WERI-Rb-1 (cell line): Measurements from ENCODE around the gene AVL9.
"Not testable (repeated sequence)": the region's sequence is repeated elsewhere in the genome, so short reads cannot be mapped to it uniquely, and the experiment has no call there.

Experiments used
- DNase-seq: peaks from one replicate; pipeline ENCODE4 v3.0.0-alpha.2; 2020
- H3K27ac ChIP-seq: fragments of 250-450 bp; sonication (Bioruptor Pico); 2 replicates; pipeline ENCODE4 v1.5.1; 2020; ENCODE audit warnings: mild to moderate bottlenecking, moderate library complexity
- H3K27me3 ChIP-seq: fragments of 250-450 bp; sonication (Bioruptor Pico); 2 replicates; pipeline ENCODE4 v1.5.1; 2021; ENCODE audit warnings: mild to moderate bottlenecking, low read depth, moderate library complexity; ENCODE audit not compliant: insufficient read depth, severe bottlenecking
- H3K36me3 ChIP-seq: fragments of 250-450 bp; sonication (Bioruptor Pico); 2 replicates; pipeline ENCODE4 v1.5.1; 2020; ENCODE audit warnings: mild to moderate bottlenecking, moderate library complexity
- H3K4me3 ChIP-seq: 2 replicates; pipeline ENCODE4 v1.5.1; 2011; ENCODE audit warnings: low read depth, mild to moderate bottlenecking, control low read depth, low read length
- H3K9me3 ChIP-seq: fragments of 250-450 bp; sonication (Bioruptor Pico); 2 replicates; pipeline ENCODE4 v1.5.1; 2021; ENCODE audit warnings: mild to moderate bottlenecking, moderate library complexity; ENCODE audit not compliant: severe bottlenecking
- TF ChIP-seq, protein P1 (sequence below): IDR thresholded peaks from 2 replicates; pipeline ENCODE4 v1.5.1; 2011; ENCODE audit warnings: low read depth, mild to moderate bottlenecking, control low read depth, inconsistent platforms, low read length

Gene AVL9

GRCh38 chr7:32618987-32619386 is 123.7 kb downstream of the AVL9 start:
- H3K36me3 ChIP-seq = no peaks in the 10 kb centered on the region
- no peaks in the 10 kb centered on the region for H3K9me3 ChIP-seq
- no peak for DNase-seq
- no peaks in the 10 kb centered on the region for H3K27me3 ChIP-seq
- H3K4me3 ChIP-seq = no peak overlapping the region
- H3K27ac ChIP-seq = no peak overlapping the region
- TF ChIP-seq, protein P1, sequence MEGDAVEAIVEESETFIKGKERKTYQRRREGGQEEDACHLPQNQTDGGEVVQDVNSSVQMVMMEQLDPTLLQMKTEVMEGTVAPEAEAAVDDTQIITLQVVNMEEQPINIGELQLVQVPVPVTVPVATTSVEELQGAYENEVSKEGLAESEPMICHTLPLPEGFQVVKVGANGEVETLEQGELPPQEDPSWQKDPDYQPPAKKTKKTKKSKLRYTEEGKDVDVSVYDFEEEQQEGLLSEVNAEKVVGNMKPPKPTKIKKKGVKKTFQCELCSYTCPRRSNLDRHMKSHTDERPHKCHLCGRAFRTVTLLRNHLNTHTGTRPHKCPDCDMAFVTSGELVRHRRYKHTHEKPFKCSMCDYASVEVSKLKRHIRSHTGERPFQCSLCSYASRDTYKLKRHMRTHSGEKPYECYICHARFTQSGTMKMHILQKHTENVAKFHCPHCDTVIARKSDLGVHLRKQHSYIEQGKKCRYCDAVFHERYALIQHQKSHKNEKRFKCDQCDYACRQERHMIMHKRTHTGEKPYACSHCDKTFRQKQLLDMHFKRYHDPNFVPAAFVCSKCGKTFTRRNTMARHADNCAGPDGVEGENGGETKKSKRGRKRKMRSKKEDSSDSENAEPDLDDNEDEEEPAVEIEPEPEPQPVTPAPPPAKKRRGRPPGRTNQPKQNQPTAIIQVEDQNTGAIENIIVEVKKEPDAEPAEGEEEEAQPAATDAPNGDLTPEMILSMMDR = no peak

GRCh38 chr7:32619416-32619815 is 124.1 kb downstream of the AVL9 start:
- H3K27ac ChIP-seq, H3K4me3 ChIP-seq, H3K9me3 ChIP-seq, DNase-seq, H3K27me3 ChIP-seq, H3K36me3 ChIP-seq: not testable (repeated sequence)

GRCh38 chr7:32631021-32631420 is 135.7 kb downstream of the AVL9 start:
- H3K27me3 ChIP-seq = no peaks in the 10 kb centered on the region
- no peak for DNase-seq
- no peak overlapping the region for H3K27ac ChIP-seq
- H3K36me3 ChIP-seq = no peaks in the 10 kb centered on the region
- TF ChIP-seq, protein P1 = no peak
- no peak overlapping the region for H3K4me3 ChIP-seq
- H3K9me3 ChIP-seq = no peaks in the 10 kb centered on the region

DNA sequence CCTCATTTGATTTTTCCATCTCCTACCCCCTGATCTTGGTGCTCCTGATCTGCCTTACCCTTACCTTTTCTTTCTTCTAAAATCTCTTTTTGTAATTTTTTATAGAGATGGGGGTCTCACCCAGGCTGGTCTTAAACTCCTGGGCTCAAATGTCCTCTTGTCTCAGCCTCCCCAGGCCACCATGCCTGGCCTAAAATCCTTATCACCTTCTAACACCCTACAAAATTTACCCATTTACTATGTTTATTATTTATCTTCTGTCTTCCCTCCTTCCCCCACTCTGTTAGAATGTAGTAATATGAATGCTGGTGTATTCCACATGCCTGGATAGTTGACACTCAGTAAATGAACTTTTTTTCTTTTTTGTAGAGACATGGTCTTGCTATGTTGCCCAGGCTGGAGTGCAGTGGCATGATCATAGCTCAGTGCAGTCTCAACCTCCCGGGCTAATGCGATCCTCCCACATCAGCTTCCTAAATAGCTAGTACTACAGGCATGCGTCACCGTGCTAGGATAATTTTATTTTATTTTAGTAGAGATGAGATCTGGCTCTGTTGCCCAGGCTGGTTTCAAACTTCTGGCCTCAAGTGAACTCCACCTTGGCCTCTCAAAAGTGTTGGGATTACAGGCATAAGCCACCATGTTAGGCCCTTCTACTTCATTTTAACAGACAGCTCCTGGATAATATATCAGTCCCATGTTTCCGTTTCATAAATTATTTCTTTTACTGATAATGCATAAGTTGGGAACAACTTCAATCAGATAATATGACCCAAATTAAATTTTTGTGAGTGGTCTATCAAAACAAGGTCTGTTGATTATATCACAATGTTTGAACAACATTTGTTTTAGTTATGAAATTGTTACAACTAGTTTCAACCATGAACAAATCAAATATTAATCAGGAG is 136.6 kb downstream of the AVL9 start:
- not testable (repeated sequence) for H3K27ac ChIP-seq, H3K27me3 ChIP-seq, DNase-seq, H3K9me3 ChIP-seq, H3K4me3 ChIP-seq, H3K36me3 ChIP-seq

DNA sequence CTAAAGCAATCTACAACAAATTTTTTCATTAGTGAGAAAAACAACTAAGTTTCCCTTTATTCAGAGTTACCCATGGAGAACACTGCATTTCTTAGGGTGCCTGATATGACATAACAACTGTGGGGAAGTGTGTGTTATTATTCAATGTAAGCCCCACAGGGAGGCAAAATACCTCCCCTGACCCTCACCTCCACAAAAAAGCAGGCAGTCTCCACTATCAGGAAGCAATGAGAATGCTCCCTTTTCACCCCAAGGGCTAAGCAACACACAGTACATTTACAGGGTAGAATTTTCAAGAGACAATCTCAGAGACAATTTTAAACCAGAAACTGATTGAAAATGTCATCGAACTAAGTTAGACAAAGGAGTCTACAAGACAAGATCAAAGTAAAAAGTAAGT is 138.2 kb downstream of the AVL9 start:
- H3K36me3 ChIP-seq, H3K27ac ChIP-seq, H3K27me3 ChIP-seq, H3K9me3 ChIP-seq, H3K4me3 ChIP-seq, DNase-seq: not testable (repeated sequence)

DNA sequence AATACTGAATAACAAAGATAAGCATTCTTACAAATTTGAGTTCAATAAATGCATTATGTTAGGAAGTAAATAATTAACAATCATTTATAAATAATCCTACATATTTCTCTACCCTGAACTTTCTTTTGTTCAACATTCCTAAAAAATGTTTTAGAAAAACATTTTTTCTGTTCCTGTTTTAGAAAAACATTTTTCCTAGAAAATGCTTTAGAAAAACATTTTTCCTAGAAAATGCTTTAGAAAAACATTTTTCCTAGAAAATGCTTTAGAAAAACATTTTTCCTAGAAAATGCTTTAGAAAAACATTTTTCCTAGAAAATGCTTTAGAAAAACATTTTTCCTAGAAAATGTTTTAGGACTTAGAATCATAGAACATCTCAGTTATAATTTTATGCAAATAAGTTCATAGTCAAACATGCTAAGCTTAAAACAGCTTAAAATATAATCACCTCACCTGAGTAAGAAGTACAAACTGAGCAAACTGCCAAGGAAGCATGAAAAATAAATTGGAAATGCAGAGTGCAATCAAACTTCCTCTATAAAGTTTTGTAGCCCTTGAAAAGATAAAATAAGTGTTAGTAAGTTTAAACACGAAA is 139.6 kb downstream of the AVL9 start:
- H3K36me3 ChIP-seq, H3K4me3 ChIP-seq, H3K27ac ChIP-seq, H3K27me3 ChIP-seq, DNase-seq, H3K9me3 ChIP-seq: not testable (repeated sequence)

DNA sequence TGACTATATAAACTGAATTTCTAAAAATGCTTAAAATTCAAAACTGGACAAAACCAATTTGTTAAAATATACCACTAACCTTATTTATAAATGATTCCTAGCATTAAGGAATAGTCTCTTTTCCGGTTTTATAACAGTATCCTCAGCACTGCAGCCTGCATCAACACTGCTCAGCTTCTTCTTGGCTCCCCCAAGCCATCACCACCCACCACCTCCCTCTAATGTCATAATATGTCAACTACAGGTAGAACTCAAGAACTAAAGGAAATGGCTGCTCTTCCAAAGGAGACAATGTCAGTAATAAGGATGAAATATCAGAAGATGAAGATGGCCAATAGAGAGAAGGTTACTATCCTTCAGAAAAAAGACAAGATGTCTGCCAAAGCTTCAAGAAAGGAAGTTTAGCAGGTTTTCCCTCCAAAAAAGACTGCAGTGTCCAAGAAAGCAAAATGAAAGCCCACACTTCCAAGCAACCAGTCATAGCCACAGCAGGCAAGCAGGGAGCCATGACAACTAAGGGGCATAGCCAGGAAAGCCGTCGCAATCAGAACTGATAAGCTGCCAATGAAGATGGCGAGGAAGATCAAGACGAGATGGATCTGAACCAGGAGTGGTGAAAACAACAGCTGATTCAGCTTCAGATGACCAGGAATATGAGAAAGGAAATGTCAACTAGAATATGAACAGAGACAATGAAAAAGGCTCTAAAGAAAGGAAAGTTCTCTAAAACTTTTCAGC is 141.6 kb downstream of the AVL9 start:
- not testable (repeated sequence) for H3K27me3 ChIP-seq, H3K27ac ChIP-seq, DNase-seq, H3K36me3 ChIP-seq, H3K4me3 ChIP-seq, H3K9me3 ChIP-seq

DNA sequence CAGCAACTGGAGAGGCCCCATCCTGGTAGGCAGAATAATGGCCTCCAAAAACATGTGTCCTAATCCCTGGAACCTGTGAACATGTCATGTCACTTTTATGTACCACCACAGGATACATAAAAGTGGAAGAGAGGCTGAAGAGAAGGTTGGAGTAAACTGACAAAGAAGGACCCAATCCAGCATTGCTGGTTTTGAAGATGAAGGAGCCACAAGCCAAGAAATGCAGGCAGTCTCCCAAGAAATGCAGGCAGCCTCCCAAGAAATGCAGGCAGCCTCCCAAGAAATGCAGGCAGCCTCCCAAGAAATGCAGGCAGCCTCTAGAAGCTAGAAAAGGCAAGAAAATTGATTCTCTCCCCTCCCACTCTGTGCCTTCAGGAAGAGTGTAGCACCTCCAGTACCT is 142.3 kb downstream of the AVL9 start:
- H3K36me3 ChIP-seq, DNase-seq, H3K27ac ChIP-seq, H3K4me3 ChIP-seq, H3K27me3 ChIP-seq, H3K9me3 ChIP-seq: not testable (repeated sequence)
